Activated naive CD4-positive, alpha-beta T cell treated with anti-CD3 and anti-CD28 coated beads, Interleukin-2, amount 50 U/mL, for 16 hours (primary cell): Measurements from ENCODE around the gene CCDC9.
"Not testable (repeated sequence)": the region's sequence is repeated elsewhere in the genome, so short reads cannot be mapped to it uniquely, and the experiment has no call there.

Experiments used
- DNase-seq: peaks from one replicate; pipeline ENCODE4 v3.0.0-alpha.2; 2020

Gene CCDC9

DNA sequence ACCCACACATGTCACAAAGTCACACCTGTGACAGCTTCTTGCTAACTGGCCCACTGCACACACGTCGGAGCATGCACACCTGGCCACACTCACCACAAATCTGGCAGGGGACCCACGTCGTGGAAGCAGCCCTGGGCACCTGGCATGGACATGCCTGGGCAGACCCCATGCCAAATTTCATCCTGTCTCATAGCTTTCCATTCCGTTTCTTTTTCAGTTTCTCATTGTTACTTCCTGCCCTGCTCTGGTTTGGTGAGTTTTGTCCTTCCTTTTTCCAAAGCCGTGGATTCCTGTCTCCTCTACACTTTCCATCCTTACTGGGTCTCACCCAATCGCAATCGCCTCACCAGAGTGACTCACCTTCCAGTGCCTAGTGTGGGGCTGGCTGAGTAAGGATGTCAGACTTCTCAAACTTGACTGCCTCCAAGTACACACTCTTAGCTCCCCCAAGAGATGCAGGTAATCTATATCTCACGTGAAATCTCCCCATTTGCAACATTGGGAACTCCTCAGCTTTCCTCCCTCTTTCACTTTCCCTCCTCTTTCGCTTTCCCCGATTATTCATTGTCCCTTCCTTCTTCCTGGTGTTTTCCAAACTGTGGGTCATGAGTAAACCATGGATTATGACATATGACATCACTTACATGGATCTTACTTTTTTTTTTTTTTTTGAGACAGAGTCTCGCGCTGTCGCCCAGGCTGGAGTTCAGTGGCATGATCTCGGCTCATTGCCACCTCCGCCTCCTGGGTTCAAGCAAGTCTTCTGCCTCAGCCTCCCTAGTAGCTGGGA, 23.7 kb upstream of the CCDC9 start:
- no peak for DNase-seq

GRCh38 chr19:47236072-47236675, 20.2 kb upstream of the CCDC9 start:
- DNase-seq: no peak

DNA sequence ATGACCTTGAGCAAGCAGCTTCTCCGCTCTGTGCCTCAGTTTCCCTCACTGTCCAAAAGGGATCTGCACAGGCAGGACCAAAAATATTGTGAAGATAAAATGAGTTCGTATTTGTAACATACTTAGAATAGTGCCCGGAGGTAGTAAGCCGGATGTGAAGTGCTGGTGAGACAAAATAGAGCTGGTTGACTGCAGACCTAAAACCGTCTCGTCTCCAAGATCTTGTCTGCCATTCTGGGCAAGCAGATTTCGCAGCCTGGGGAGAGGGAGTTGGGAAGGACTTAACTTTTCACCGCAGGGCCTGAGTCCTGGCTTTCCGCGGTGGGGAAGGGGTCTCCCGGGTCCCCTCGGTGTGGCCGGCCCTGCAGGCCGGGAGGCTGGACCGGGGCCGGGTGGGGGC, 17.2 kb upstream of the CCDC9 start:
- DNase-seq: no peak

DNA sequence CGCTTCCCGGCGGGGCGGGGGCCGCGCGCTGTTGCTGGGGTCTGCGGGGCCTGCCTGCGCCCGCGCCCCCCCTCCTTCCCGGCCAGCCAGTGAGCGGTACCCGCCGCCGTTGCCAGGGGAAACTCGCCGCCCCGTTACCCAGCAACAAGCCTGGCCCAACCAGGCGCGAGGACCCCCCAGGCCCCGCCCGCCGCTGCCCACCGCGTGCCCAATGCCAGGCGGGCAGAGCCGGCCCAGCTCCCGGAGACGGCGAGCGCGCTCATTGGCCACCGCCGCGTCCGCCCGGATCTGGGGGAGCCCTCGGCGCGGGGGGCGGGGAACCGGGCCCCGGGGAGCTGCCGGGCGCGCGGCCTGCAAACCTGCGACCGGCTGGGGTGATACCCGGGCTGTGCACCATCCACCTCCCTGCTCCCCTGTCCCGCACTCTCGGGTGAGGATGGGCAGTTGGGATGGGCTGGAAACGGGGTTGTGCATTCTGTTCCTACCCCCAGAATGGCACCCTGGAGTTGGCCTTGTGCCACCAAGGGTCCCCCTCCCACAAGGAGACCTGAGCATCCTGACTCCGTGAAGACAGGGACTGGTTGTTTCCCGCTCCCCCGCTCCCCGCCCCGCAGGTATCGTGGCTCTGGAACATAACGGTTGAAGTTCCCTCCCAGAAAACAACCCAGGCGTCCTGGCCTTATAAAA, 16.6 kb upstream of the CCDC9 start:
- peak; percentile 48 for DNase-seq

GRCh38 chr19:47240556-47240955, 15.8 kb upstream of the CCDC9 start:
- DNase-seq: no peak

GRCh38 chr19:47240996-47241918, 15.1 kb upstream of the CCDC9 start:
- DNase-seq: peak; percentile 90

DNA sequence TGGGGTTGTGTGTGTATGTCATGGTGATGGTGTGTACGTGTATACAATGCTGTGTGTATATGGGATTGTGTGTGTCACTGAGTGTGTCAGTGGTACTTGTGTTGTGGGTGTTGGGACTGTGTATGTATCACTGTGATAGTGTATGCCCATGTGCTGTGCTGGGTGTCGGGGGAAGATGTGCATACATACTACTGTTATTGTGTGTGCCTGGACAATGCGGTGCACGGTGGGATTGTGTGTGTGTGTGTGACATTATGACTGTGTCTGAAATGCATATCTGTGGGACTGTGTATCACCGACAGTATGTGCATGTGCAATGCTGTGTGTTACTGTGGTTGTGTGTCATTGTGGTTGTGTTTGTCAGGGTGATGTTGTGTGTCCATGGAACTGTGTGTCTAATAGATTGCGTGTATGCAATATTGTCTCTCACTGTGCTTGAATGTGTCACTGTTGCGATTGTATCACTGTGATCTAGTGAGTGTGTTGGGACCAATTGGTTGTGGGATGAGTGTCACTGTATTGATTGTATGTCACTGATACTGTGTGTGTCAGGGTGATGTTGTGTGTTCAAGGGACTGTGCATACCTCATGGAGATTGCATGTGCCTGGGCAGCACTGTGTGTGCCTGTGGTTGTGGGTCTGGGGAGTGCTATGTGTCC, 14.3 kb upstream of the CCDC9 start:
- DNase-seq: no peak

DNA sequence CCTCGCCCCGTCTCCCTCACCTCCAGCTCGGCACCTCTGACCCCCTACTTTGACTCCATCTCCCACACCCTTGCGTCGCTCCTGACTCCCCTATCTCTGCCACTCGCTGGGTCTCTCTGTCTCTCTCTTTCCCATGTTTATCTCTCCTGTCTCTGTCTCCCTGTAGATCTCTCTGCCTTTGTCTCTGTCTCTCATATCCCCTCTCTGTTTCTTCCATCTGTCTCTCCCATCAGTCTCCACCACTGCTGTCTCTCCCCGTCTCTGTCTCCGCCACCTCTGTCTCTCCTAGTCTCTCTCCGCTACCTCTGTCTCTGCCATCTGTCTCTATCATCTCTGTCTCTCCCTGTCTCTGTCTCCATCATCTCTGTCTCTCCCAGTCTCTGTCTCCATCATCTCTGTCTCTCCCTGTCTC, 13.0 kb upstream of the CCDC9 start:
- no peak for DNase-seq

GRCh38 chr19:47243776-47244547, 12.4 kb upstream of the CCDC9 start:
- peak; percentile 91 for DNase-seq

- DNase-seq: peak; percentile 78
Observed at GRCh38 chr19:47247308-47247990, 8.9 kb upstream of the CCDC9 start.

DNA sequence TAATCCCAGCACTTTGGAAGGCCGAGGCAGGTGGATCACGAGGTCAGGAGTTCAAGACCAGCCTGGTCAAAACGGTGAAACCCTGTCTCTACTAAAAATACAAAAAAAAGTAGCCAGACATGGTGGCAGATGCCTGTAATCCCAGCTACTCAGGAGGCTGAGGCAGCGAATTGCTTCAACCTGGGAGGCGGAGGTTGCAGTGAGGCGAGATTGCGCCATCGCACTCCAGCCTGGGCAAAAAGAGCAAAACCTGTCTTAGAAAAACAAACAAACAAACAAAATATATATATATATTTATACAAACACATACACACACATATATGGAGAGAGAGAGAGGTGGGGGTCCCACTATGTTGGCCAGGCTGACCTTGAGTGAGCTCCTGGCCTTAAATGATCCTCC, 3.3 kb upstream of the CCDC9 start:
- not testable (repeated sequence) for DNase-seq

GRCh38 chr19:47253467-47253881, 2.9 kb upstream of the CCDC9 start:
- no peak for DNase-seq

DNA sequence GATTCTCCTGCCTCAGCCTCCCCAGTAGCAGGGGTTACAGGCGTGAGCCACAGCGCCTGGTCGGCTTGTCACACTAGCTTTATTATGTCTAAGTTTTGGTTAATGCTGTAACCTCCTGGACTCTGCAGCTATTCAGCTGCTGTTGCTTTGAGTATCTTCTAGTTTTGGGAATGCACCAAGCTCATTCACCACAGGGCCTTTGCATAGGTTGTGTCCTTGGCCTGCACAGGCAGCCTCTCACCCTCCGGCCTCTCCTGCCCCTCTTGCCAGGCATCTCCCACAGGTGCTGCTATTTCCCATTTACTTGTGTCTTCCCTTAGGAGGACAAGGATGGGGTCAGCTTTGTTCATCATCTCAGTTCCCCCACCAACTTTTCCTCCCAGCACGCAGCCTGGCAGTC, 2.4 kb upstream of the CCDC9 start:
- DNase-seq: no peak

DNA sequence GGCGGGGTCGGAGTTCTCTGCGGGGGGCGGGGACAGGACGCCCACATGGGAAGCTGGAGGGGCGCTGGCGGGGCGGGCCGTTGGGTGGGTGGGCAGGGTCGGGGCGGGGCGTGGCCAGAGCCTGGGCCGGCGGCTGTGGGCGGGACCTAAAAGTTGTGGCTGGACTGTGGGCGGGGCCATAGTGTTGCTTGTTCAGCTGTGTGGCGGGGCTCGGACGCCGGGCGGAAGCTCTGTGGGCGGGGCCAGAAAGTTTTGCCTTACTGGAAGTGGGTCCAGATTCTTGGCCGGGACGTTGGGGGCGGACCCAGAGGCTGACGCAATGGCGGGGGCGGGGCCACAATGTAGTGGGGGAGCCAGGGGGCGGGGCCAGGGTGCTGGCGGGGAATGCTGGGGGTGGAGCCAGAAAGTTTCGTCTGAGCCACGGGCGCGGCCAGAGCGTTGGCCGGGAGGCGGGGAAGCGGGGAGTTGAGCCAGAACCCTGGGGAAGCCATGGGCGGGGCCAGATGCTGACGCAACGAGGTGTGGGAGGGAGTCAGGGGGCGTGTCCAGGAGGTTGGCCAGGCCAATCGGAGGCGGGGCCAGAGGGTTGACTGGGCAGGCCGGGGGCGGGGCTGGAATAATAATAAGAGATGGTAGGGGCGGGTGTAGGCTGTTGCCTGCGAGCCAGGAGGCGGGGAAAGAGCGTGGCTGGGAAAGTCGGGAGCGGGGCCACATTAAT, 527 bp downstream of the CCDC9 start:
- peak; percentile 99 for DNase-seq

DNA sequence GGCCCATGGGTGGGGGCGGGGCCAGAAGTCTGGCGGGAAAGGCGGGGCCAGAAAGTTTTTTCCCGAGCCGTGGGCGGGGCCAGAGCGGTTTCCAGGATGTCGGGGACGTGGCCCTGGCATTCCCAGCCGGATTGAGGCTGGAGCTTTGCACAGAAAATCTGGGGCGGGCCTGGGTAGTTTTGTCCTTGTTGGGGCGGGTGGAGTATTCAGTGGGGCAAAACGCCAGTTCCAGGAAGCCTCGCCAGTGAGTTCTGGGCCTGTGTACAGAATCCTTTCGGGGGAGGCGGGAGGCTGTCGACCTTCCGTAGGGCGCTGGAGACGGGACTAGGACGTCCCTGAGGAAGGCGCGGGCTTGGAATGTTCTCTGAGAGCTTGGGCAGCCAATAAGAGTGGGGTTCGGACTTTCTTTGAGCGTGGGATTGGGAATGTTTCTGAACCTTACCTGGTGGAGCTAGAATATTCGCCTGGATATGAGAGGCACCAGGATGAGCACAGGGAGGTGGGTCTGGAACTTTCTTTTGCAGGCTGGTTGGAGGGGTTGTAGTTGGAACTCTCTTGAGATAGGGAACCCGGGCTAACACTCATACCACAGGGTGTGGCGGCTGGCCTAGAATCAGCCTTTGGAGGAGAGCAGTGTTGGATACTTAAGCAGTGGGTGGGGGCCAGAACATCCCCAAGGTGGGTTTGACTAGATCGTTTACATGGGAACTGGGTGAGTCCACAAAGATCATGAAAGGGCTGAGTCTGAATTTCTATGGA, 1.3 kb downstream of the CCDC9 start:
- DNase-seq: no peak

GRCh38 chr19:47258434-47258833, 2.1 kb downstream of the CCDC9 start:
- no peak for DNase-seq

GRCh38 chr19:47258895-47259555, 2.7 kb downstream of the CCDC9 start:
- no peak for DNase-seq

DNA sequence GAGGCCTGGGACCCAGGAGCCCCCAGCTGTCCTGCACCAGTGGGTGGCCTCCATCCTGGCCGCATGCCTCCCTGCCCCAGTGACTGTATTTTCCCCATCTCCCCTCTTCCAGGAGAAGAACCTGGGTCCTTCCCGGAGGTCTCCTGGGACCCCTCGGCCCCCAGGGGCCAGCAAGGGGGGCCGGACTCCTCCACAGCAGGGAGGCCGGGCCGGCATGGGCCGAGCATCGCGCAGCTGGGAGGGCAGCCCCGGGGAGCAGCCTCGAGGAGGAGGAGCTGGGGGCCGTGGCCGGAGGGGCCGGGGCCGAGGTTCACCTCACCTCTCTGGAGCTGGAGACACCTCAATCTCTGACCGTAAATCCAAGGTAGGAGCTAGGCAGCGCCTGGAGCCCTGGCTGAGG, 4.2 kb downstream of the CCDC9 start:
- no peak for DNase-seq
